Measurements from ENCODE around the gene NUP107.

Gene NUP107

DNA sequence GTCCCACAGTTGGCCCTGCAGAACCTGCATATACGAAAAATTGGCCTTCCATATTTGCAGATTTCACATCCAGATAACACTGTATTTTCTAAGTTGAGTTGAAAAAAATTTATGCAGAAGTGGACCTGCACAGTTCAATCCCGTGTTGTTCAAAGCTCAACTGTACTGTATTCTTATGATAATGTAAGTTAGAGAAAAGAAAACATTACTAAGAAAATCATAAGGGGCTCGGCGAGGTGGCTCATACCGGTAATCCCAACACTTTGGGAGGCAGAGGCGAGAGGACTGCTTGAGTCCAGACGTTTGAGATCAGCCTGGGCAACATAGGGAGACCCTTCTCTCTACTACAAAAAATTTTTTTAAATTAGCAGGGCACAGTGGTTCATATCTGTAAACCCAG, 41.0 kb downstream of the NUP107 start:
- no peaks in the 10 kb centered on the region for H3K4me1 ChIP-seq (ENCODE audit: insufficient read depth, poor library complexity, severe bottlenecking)
- H3K4me3 ChIP-seq (ENCODE audit: severe bottlenecking) = no peak overlapping the region
- H3K36me3 ChIP-seq (ENCODE audit: low read depth) = peaks cover 85% of the 10 kb centered on the region
- H3K27ac ChIP-seq (ENCODE audit: poor library complexity, severe bottlenecking) = no peak overlapping the region
- TF ChIP-seq, protein P1, sequence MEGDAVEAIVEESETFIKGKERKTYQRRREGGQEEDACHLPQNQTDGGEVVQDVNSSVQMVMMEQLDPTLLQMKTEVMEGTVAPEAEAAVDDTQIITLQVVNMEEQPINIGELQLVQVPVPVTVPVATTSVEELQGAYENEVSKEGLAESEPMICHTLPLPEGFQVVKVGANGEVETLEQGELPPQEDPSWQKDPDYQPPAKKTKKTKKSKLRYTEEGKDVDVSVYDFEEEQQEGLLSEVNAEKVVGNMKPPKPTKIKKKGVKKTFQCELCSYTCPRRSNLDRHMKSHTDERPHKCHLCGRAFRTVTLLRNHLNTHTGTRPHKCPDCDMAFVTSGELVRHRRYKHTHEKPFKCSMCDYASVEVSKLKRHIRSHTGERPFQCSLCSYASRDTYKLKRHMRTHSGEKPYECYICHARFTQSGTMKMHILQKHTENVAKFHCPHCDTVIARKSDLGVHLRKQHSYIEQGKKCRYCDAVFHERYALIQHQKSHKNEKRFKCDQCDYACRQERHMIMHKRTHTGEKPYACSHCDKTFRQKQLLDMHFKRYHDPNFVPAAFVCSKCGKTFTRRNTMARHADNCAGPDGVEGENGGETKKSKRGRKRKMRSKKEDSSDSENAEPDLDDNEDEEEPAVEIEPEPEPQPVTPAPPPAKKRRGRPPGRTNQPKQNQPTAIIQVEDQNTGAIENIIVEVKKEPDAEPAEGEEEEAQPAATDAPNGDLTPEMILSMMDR (IDR thresholded peaks at IDR 0.05; ENCODE audit: poor library complexity, severe bottlenecking) = no peak
- ATAC-seq (ENCODE audit: low read depth) (no peak), DNase-seq (ENCODE audit: low spot score) (no peak)
- no peaks in the 10 kb centered on the region for H3K27me3 ChIP-seq (ENCODE audit: insufficient read depth, poor library complexity, severe bottlenecking)
- H3K9me3 ChIP-seq (ENCODE audit: severe bottlenecking) = no peaks in the 10 kb centered on the region

DNA sequence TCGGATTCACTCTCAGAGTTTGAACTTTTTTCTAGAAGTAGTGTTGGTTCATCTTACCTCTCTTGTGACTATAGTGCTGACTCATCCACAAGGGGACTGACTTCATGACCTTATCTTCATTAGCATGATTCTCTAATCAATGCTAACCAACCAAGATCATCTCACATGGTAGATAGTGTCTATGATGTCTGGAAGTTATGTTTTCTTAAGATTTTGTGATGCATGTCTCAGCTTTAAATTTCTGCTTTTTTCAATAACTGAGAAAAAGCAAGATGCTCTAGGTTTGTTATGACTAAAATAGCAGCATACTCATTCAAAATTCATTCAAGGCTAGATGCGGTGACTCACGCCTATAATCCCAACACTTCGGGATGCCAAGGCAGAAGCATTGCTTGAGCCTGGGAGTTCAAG, 46.9 kb downstream of the NUP107 start:
- ATAC-seq (ENCODE audit: low read depth) (no peak), DNase-seq (ENCODE audit: low spot score) (no peak)
- H3K4me3 ChIP-seq (ENCODE audit: severe bottlenecking) = no peak overlapping the region
- H3K36me3 ChIP-seq (ENCODE audit: low read depth) = peaks cover 94% of the 10 kb centered on the region
- no peak overlapping the region for H3K27ac ChIP-seq (ENCODE audit: poor library complexity, severe bottlenecking)
- TF ChIP-seq, protein P1 (IDR thresholded peaks at IDR 0.05; ENCODE audit: poor library complexity, severe bottlenecking) = no peak
- no peaks in the 10 kb centered on the region for H3K27me3 ChIP-seq (ENCODE audit: insufficient read depth, poor library complexity, severe bottlenecking)
- no peaks in the 10 kb centered on the region for H3K9me3 ChIP-seq (ENCODE audit: severe bottlenecking)
- no peaks in the 10 kb centered on the region for H3K4me1 ChIP-seq (ENCODE audit: insufficient read depth, poor library complexity, severe bottlenecking)

DNA sequence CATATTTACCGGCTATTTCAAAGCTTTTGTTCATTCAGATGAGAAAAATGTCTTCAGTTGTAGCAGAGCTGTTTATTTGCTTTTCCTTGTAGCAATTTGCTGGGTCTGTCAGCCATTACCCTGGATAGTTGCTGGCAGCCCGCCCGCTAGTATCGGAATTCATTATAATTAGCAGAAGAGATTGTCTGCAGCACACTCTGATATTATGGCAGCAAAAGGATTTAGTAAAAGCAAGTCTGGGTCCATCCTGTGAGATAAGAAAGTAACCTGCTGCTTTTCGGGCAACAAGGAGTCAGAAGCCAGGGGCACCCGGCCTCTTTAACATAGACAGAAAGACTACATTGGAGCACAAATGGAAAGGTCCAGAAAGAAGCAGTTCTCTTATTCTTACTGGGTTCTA, 53.1 kb downstream of the NUP107 start:
- peaks cover 87% of the 10 kb centered on the region for H3K36me3 ChIP-seq (ENCODE audit: low read depth)
- H3K27me3 ChIP-seq (ENCODE audit: insufficient read depth, poor library complexity, severe bottlenecking) = no peaks in the 10 kb centered on the region
- H3K9me3 ChIP-seq (ENCODE audit: severe bottlenecking) = no peaks in the 10 kb centered on the region
- ATAC-seq (ENCODE audit: low read depth) = no peak
- H3K27ac ChIP-seq (ENCODE audit: poor library complexity, severe bottlenecking) = no peak overlapping the region
- TF ChIP-seq, protein P1 (IDR thresholded peaks at IDR 0.05; ENCODE audit: poor library complexity, severe bottlenecking) = no peak
- DNase-seq (ENCODE audit: low spot score) = no peak
- no peaks in the 10 kb centered on the region for H3K4me1 ChIP-seq (ENCODE audit: insufficient read depth, poor library complexity, severe bottlenecking)
- H3K4me3 ChIP-seq (ENCODE audit: severe bottlenecking) = no peak overlapping the region

DNA sequence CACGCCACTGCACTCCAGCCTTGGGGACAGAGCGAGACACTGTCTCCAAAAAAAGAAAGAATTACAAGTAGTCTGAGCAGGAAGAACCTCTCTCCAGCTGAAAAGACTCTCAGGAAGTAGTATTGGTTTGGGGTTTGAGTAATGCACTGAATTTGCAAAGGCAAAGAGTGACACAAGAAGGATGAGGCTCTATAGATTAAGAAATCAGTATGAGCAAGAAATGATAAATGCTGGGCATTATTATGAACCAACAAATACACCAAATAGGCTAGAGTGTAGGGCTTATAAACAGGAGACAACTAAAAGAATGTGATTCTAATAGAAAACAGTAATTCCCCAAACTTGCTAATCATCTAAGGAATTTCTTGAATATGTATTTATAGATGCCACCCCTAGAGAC, 56.6 kb downstream of the NUP107 start:
- DNase-seq (ENCODE audit: low spot score) = no peak

DNA sequence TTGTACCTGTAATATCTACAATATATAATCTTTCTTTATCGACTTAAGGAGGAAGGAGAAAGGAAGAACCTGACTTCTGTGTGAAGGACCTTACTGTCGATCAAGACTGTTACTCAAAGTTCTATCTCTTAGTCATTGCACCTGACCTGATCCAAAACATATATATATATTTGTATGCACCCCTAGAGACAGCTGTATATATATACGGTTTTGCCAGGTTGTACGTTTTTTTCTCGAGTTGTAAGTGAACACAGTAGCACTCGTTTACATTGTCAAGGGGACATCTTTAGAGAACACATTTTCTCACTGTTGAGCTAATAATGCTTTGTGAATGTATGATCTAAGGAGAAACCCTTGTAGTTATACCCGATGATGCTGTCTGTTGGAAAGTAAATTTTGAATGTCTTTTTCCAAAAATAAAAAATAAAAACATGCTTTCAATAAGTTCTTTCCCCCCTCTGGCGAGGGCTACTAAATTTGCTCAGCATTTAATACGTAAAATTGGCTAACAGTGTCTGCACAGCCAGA, 58.7 kb downstream of the NUP107 start:
- TF ChIP-seq, protein P1 (IDR thresholded peaks at IDR 0.05; ENCODE audit: poor library complexity, severe bottlenecking) = no peak
- Histone ChIP-seq H3K4me3 (ENCODE audit: severe bottlenecking) (peak overlapping the region; percentile 88), H3K9me3 (ENCODE audit: severe bottlenecking) (no peaks in the 10 kb centered on the region), H3K36me3 (ENCODE audit: low read depth) (peaks cover 58% of the 10 kb centered on the region), H3K4me1 (ENCODE audit: insufficient read depth, poor library complexity, severe bottlenecking) (peaks cover 18% of the 10 kb centered on the region), H3K27ac (ENCODE audit: poor library complexity, severe bottlenecking) (peak overlapping the region; percentile 50), H3K27me3 (ENCODE audit: insufficient read depth, poor library complexity, severe bottlenecking) (no peaks in the 10 kb centered on the region)
- ATAC-seq (ENCODE audit: low read depth) (no peak), DNase-seq (ENCODE audit: low spot score) (no peak)

More for the DNA sequence above, 56.6 kb downstream of the NUP107 start:
- H3K27me3 ChIP-seq (ENCODE audit: insufficient read depth, poor library complexity, severe bottlenecking) = no peaks in the 10 kb centered on the region
- H3K36me3 ChIP-seq (ENCODE audit: low read depth) = peaks cover 63% of the 10 kb centered on the region
- no peak overlapping the region for H3K27ac ChIP-seq (ENCODE audit: poor library complexity, severe bottlenecking)
- H3K4me3 ChIP-seq (ENCODE audit: severe bottlenecking) = no peak overlapping the region
- peaks cover 15% of the 10 kb centered on the region for H3K4me1 ChIP-seq (ENCODE audit: insufficient read depth, poor library complexity, severe bottlenecking)
- no peak for ATAC-seq (ENCODE audit: low read depth)
- H3K9me3 ChIP-seq (ENCODE audit: severe bottlenecking) = no peaks in the 10 kb centered on the region
- TF ChIP-seq, protein P1 (IDR thresholded peaks at IDR 0.05; ENCODE audit: poor library complexity, severe bottlenecking) = no peak
